ENCODE results near the gene COBLL1. TPM values are rescaled to one million over a fixed set of nuclear protein-coding genes. Genes with fewer than 3 reads are reported as not detected.

The COBLL1 gene
- total and polyA plus RNA-seq, 8 donors: 19.1 to 74.8 (median 22.1) TPM

DNA sequence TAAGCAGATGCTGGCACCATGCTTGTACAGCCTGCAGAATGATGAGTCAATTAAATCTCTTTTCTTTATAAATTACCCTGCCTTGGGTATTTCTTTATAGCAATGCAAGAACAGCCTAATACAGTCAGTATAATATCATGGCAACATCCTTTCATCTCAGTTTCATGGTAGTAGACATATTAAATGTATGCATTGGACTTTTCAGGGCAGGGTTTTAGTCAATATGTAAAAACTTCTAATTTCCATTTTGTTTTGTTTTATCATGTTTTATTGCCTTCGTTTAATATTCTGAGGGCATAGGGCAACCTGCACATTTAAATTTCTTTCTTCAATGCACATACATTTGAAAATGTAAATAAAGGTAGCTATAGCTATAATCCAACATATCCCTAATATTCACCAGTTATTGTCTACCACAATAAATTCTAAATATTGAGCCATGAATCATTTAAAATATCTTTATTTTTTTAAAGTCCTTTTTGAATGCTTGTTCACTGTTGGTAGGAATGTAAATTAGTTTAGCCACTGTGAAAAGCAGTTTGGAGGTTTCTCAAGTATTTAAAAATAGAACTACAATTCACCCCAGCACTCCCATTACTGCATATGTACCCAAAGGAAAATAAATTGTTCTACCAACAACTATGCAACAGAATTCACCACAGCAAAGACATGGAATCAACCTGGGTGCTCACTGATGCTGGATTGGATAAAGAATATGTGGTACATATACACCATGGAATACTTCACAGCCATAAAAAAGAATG lies 178.6 kb downstream of the COBLL1 start:
- H3K36me3 ChIP-seq: no peaks in the 10 kb centered on the region
- intact Hi-C loops (cut with DNase I): no loop called here
- no peaks in the 10 kb centered on the region for H3K9me3 ChIP-seq
- no peaks in the 10 kb centered on the region for H3K4me1 ChIP-seq
- H3K27me3 ChIP-seq: no peaks in the 10 kb centered on the region
- H3K4me3 ChIP-seq: no peak overlapping the region
- TF ChIP-seq, protein P1, sequence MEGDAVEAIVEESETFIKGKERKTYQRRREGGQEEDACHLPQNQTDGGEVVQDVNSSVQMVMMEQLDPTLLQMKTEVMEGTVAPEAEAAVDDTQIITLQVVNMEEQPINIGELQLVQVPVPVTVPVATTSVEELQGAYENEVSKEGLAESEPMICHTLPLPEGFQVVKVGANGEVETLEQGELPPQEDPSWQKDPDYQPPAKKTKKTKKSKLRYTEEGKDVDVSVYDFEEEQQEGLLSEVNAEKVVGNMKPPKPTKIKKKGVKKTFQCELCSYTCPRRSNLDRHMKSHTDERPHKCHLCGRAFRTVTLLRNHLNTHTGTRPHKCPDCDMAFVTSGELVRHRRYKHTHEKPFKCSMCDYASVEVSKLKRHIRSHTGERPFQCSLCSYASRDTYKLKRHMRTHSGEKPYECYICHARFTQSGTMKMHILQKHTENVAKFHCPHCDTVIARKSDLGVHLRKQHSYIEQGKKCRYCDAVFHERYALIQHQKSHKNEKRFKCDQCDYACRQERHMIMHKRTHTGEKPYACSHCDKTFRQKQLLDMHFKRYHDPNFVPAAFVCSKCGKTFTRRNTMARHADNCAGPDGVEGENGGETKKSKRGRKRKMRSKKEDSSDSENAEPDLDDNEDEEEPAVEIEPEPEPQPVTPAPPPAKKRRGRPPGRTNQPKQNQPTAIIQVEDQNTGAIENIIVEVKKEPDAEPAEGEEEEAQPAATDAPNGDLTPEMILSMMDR (IDR thresholded peaks at IDR 0.05): no peak
- ATAC-seq (no peak), DNase-seq (no peak)
- no peak overlapping the region for H3K27ac ChIP-seq

DNA sequence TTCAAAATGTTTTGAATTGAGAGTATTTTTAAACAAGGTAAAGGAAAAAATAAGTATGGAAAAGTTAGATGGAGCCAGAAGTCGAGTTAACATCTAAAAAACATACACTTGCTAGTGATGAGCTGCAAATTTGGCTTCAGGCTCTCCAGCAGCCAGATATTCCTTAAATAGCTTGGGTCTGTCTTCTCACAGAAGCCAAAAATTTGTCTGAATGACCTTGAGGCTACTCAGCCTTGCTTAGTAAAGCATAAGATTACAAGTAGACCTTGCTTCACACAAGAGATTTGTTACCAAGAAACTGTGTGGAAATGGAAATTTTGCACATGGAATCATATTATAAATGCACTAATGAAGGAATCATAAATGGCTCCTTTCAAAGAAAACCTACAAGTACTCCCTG lies 179.6 kb downstream of the COBLL1 start:
- intact Hi-C loops (cut with DNase I): no loop called here
- no peaks in the 10 kb centered on the region for H3K9me3 ChIP-seq
- H3K27ac ChIP-seq: no peak overlapping the region
- H3K36me3 ChIP-seq: no peaks in the 10 kb centered on the region
- H3K27me3 ChIP-seq: no peaks in the 10 kb centered on the region
- DNase-seq (no peak), ATAC-seq (peak; percentile 40)
- no peaks in the 10 kb centered on the region for H3K4me1 ChIP-seq
- TF ChIP-seq, protein P1 (IDR thresholded peaks at IDR 0.05): no peak
- H3K4me3 ChIP-seq: no peak overlapping the region

DNA sequence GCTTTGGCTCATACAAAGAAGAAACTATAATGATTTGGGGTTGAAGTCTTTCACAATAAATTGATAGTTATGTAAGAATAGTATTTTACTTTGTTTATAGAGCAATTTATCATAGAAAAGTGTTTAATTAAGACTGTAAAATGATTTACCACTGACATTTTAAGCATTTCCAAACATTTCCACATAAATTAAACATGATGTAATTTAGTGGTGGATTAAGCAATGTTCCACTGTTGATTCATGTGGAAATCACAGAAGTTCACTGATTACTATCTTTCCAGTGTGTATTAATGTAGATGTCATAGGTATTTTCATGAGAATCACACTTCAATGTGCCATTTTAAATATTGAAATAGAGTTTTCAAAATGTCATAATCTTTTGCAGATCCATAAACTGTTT lies 180.3 kb downstream of the COBLL1 start:
- Histone ChIP-seq H3K4me1 (no peaks in the 10 kb centered on the region), H3K9me3 (no peaks in the 10 kb centered on the region), H3K4me3 (no peak overlapping the region), H3K27ac (no peak overlapping the region), H3K27me3 (no peaks in the 10 kb centered on the region), H3K36me3 (no peaks in the 10 kb centered on the region)
- ATAC-seq (no peak), DNase-seq (no peak)
- intact Hi-C loops (cut with DNase I): no loop called here
- TF ChIP-seq, protein P1 (IDR thresholded peaks at IDR 0.05): no peak

DNA sequence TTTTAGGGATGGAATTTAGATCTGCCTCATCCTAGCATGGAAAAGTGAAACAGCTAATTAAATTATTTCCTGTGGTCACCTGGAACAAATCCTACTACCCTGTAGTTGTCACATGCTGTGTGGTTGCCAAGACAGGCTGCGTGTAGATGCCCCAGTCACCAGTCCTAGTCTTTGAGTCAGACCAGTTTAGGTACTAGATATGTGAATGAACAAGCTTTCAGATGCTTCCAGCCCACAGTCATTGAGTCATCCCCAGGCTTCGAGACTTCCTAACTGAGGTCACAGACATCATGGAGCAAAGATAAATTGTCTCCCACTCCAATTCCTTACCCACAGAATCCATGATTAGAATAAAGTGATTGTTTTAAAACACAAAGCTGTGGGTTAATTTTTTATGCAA lies 184.5 kb downstream of the COBLL1 start:
- TF ChIP-seq, protein P1 (IDR thresholded peaks at IDR 0.05): no peak
- Histone ChIP-seq H3K36me3 (no peaks in the 10 kb centered on the region), H3K9me3 (no peaks in the 10 kb centered on the region), H3K27ac (no peak overlapping the region), H3K27me3 (no peaks in the 10 kb centered on the region), H3K4me1 (no peaks in the 10 kb centered on the region), H3K4me3 (no peak overlapping the region)
- DNase-seq (no peak), ATAC-seq (peak; percentile 29)
- intact Hi-C loops (cut with DNase I): no loop called here

DNA sequence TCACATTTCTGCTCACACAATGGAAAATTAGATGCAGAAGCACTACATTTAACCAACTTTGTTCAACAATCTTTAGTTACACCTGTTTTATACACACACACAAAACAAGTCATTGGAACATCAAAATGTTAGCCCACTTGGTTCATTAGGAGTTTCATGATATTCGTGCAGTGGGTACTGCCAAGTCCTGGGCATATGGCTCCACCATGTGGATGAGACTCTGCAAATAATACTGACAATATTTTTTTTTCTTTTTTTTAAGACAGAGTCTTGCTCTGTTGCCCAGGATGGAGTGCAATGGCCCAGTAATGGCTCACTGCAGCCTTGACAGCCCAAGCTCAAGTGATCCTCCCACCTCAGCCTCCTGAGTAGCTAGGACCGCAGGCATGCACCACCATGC lies 185.9 kb downstream of the COBLL1 start:
- Histone ChIP-seq H3K9me3 (peaks cover 4 to 6% of the 10 kb centered on the region in 2 donors), H3K4me1 (no peaks in the 10 kb centered on the region), H3K27ac (no peak overlapping the region), H3K27me3 (no peaks in the 10 kb centered on the region), H3K36me3 (no peaks in the 10 kb centered on the region), H3K4me3 (no peak overlapping the region)
- no peak for ATAC-seq
- TF ChIP-seq, protein P1 (IDR thresholded peaks at IDR 0.05): no peak
- intact Hi-C loops (cut with DNase I): no loop called here
- DNase-seq: no peak
